ENCODE results near the gene EGFL8.

EGFL8 gene

GRCh38 chr6:32146287-32146686 lies 18.1 kb upstream of the EGFL8 start:
- Histone ChIP-seq H3K36me3 (ENCODE audit: insufficient read depth, insufficient read length, low read length) (no peaks in the 10 kb centered on the region), H3K9ac (ENCODE audit: insufficient read length, low read depth) (no peak overlapping the region), H3K4me3 (ENCODE audit: insufficient read length, low read depth) (no peak overlapping the region), H3K27me3 (ENCODE audit: insufficient read depth, insufficient read length) (no peaks in the 10 kb centered on the region), H3K9me3 (ENCODE audit: insufficient read depth, low read length) (no peaks in the 10 kb centered on the region), H3K4me1 (ENCODE audit: insufficient read depth, insufficient read length) (no peaks in the 10 kb centered on the region)
- TF ChIP-seq SUZ12 (IDR thresholded peaks at IDR 0.05; ENCODE audit: extremely low read depth, insufficient read depth, insufficient read length) (no peak), YY1 (IDR thresholded peaks at IDR 0.05; ENCODE audit: insufficient read depth, insufficient read length) (no peak), ZNF274 (IDR thresholded peaks at IDR 0.05; ENCODE audit: low read depth, low read length) (no peak)
- no peak for DNase-seq (ENCODE audit: low read depth, low spot score)

- Histone ChIP-seq H3K9ac (ENCODE audit: insufficient read length, low read depth) (no peak overlapping the region), H3K36me3 (ENCODE audit: insufficient read depth, insufficient read length, low read length) (no peaks in the 10 kb centered on the region), H3K4me3 (ENCODE audit: insufficient read length, low read depth) (no peak overlapping the region), H3K9me3 (ENCODE audit: insufficient read depth, low read length) (no peaks in the 10 kb centered on the region), H3K4me1 (ENCODE audit: insufficient read depth, insufficient read length) (no peaks in the 10 kb centered on the region), H3K27me3 (ENCODE audit: insufficient read depth, insufficient read length) (no peaks in the 10 kb centered on the region)
- DNase-seq (ENCODE audit: low read depth, low spot score) = no peak
- TF ChIP-seq YY1 (IDR thresholded peaks at IDR 0.05; ENCODE audit: insufficient read depth, insufficient read length) (no peak), ZNF274 (IDR thresholded peaks at IDR 0.05; ENCODE audit: low read depth, low read length) (no peak), SUZ12 (IDR thresholded peaks at IDR 0.05; ENCODE audit: extremely low read depth, insufficient read depth, insufficient read length) (no peak)
Measured at GRCh38 chr6:32146687-32147086, 17.7 kb upstream of the EGFL8 start.

- TF ChIP-seq ZNF274 (IDR thresholded peaks at IDR 0.05; ENCODE audit: low read depth, low read length) (no peak), YY1 (IDR thresholded peaks at IDR 0.05; ENCODE audit: insufficient read depth, insufficient read length) (no peak), SUZ12 (IDR thresholded peaks at IDR 0.05; ENCODE audit: extremely low read depth, insufficient read depth, insufficient read length) (no peak)
- no peak overlapping the region for H3K9ac ChIP-seq (ENCODE audit: insufficient read length, low read depth)
- H3K9me3 ChIP-seq (ENCODE audit: insufficient read depth, low read length) = no peaks in the 10 kb centered on the region
- H3K36me3 ChIP-seq (ENCODE audit: insufficient read depth, insufficient read length, low read length) = no peaks in the 10 kb centered on the region
- H3K4me1 ChIP-seq (ENCODE audit: insufficient read depth, insufficient read length) = no peaks in the 10 kb centered on the region
- H3K27me3 ChIP-seq (ENCODE audit: insufficient read depth, insufficient read length) = peaks cover 3% of the 10 kb centered on the region
- DNase-seq (ENCODE audit: low read depth, low spot score) = no peak
- no peak overlapping the region for H3K4me3 ChIP-seq (ENCODE audit: insufficient read length, low read depth)
Measured at GRCh38 chr6:32147401-32148132, 16.8 kb upstream of the EGFL8 start.

- no peak for DNase-seq (ENCODE audit: low read depth, low spot score)
- Histone ChIP-seq H3K9me3 (ENCODE audit: insufficient read depth, low read length) (no peaks in the 10 kb centered on the region), H3K27me3 (ENCODE audit: insufficient read depth, insufficient read length) (peaks cover 3% of the 10 kb centered on the region), H3K4me1 (ENCODE audit: insufficient read depth, insufficient read length) (no peaks in the 10 kb centered on the region), H3K9ac (ENCODE audit: insufficient read length, low read depth) (no peak overlapping the region), H3K36me3 (ENCODE audit: insufficient read depth, insufficient read length, low read length) (no peaks in the 10 kb centered on the region), H3K4me3 (ENCODE audit: insufficient read length, low read depth) (no peak overlapping the region)
- TF ChIP-seq ZNF274 (IDR thresholded peaks at IDR 0.05; ENCODE audit: low read depth, low read length) (no peak), SUZ12 (IDR thresholded peaks at IDR 0.05; ENCODE audit: extremely low read depth, insufficient read depth, insufficient read length) (no peak), YY1 (IDR thresholded peaks at IDR 0.05; ENCODE audit: insufficient read depth, insufficient read length) (no peak)
Measured at GRCh38 chr6:32148289-32149091, 15.9 kb upstream of the EGFL8 start.

GRCh38 chr6:32149092-32149755 lies 15.2 kb upstream of the EGFL8 start:
- no peak overlapping the region for H3K4me3 ChIP-seq (ENCODE audit: insufficient read length, low read depth)
- H3K36me3 ChIP-seq (ENCODE audit: insufficient read depth, insufficient read length, low read length) = no peaks in the 10 kb centered on the region

GRCh38 chr6:32149932-32150870 lies 14.2 kb upstream of the EGFL8 start:
- H3K9ac ChIP-seq (ENCODE audit: insufficient read length, low read depth) = no peak overlapping the region
- no peak overlapping the region for H3K4me3 ChIP-seq (ENCODE audit: insufficient read length, low read depth)
- TF ChIP-seq ZNF274 (IDR thresholded peaks at IDR 0.05; ENCODE audit: low read depth, low read length) = no peak
- TF ChIP-seq SUZ12 (IDR thresholded peaks at IDR 0.05; ENCODE audit: extremely low read depth, insufficient read depth, insufficient read length) = no peak
- TF ChIP-seq YY1 (IDR thresholded peaks at IDR 0.05; ENCODE audit: insufficient read depth, insufficient read length) = no peak
- peaks cover 4% of the 10 kb centered on the region for H3K4me1 ChIP-seq (ENCODE audit: insufficient read depth, insufficient read length)
- H3K36me3 ChIP-seq (ENCODE audit: insufficient read depth, insufficient read length, low read length) = peaks cover 3% of the 10 kb centered on the region
- DNase-seq (ENCODE audit: low read depth, low spot score) = no peak
- no peaks in the 10 kb centered on the region for H3K9me3 ChIP-seq (ENCODE audit: insufficient read depth, low read length)
- peaks cover 3% of the 10 kb centered on the region for H3K27me3 ChIP-seq (ENCODE audit: insufficient read depth, insufficient read length)

More at GRCh38 chr6:32149092-32149755, 15.2 kb upstream of the EGFL8 start:
- H3K9ac ChIP-seq (ENCODE audit: insufficient read length, low read depth) = no peak overlapping the region
- DNase-seq (ENCODE audit: low read depth, low spot score) = no peak
- peaks cover 3% of the 10 kb centered on the region for H3K27me3 ChIP-seq (ENCODE audit: insufficient read depth, insufficient read length)
- no peaks in the 10 kb centered on the region for H3K9me3 ChIP-seq (ENCODE audit: insufficient read depth, low read length)
- TF ChIP-seq SUZ12 (IDR thresholded peaks at IDR 0.05; ENCODE audit: extremely low read depth, insufficient read depth, insufficient read length) = no peak
- no peak for TF ChIP-seq YY1 (IDR thresholded peaks at IDR 0.05; ENCODE audit: insufficient read depth, insufficient read length)
- TF ChIP-seq ZNF274 (IDR thresholded peaks at IDR 0.05; ENCODE audit: low read depth, low read length) = no peak
- H3K4me1 ChIP-seq (ENCODE audit: insufficient read depth, insufficient read length) = no peaks in the 10 kb centered on the region

Data from NT2/D1 (cell line).